HEK293 (cell line): ENCODE measurements around the gene RETREG3.

Experiments
- ATF2 ChIP-seq: fragments of 450-650 bp; formaldehyde crosslinking; IDR thresholded peaks from 2 replicates; pipeline ENCODE4 v1.5.1; 2016; ENCODE audit warnings: missing biosample characterization, missing genetic modification characterization, low read depth
- CTCF ChIP-seq: fragments of 450-650 bp; formaldehyde crosslinking; IDR thresholded peaks from 2 replicates; pipeline ENCODE4 v1.5.1; 2016; ENCODE audit warnings: missing biosample characterization, missing genetic modification characterization
- GLIS1 ChIP-seq: fragments of 450-650 bp; formaldehyde crosslinking; IDR thresholded peaks from 2 replicates; pipeline ENCODE4 v1.5.1; 2016; ENCODE audit warnings: missing biosample characterization, missing genetic modification characterization
- KLF7 ChIP-seq: fragments of 450-650 bp; formaldehyde crosslinking; IDR thresholded peaks from 2 replicates; pipeline ENCODE4 v1.5.1; 2016; ENCODE audit warnings: missing biosample characterization, missing genetic modification characterization, borderline replicate concordance
- MYNN ChIP-seq: fragments of 450-650 bp; formaldehyde crosslinking; IDR thresholded peaks from 2 replicates; pipeline ENCODE4 v1.5.1; 2016; ENCODE audit warnings: missing biosample characterization, missing genetic modification characterization, borderline replicate concordance
- PRDM6 ChIP-seq: fragments of 450-650 bp; formaldehyde crosslinking; IDR thresholded peaks from 2 replicates; pipeline ENCODE4 v1.5.1; 2017; ENCODE audit warnings: missing biosample characterization, missing genetic modification characterization
- SCRT2 ChIP-seq: fragments of 450-650 bp; formaldehyde crosslinking; IDR thresholded peaks from 2 replicates; pipeline ENCODE4 v1.5.1; 2016; ENCODE audit warnings: missing biosample characterization, missing genetic modification characterization
- TCF7L2 ChIP-seq: IDR thresholded peaks from 2 replicates; pipeline ENCODE4 v1.6.1; 2011; ENCODE audit warnings: low read depth, mild to moderate bottlenecking, inconsistent platforms, low read length, moderate library complexity, borderline replicate concordance
- ZBTB10 ChIP-seq: fragments of 450-650 bp; formaldehyde crosslinking; IDR thresholded peaks from 2 replicates; pipeline ENCODE4 v1.5.1; 2016; ENCODE audit warnings: missing biosample characterization, missing genetic modification characterization
- ZBTB21 ChIP-seq: fragments of 450-650 bp; formaldehyde crosslinking; IDR thresholded peaks from 2 replicates; pipeline ENCODE4 v1.5.1; 2017; ENCODE audit warnings: missing biosample characterization, missing genetic modification characterization
- ZEB2 ChIP-seq: fragments of 450-650 bp; formaldehyde crosslinking; IDR thresholded peaks from 2 replicates; pipeline ENCODE4 v1.5.1; 2016; ENCODE audit warnings: missing biosample characterization, missing genetic modification characterization
- ZIC2 ChIP-seq: fragments of 450-650 bp; formaldehyde crosslinking; IDR thresholded peaks from 2 replicates; pipeline ENCODE4 v1.5.1; 2016; ENCODE audit warnings: missing biosample characterization, missing genetic modification characterization
- ZNF138 ChIP-seq: fragments of 450-650 bp; formaldehyde crosslinking; IDR thresholded peaks from 2 replicates; pipeline ENCODE4 v1.5.1; 2016; ENCODE audit warnings: missing biosample characterization, missing genetic modification characterization, borderline replicate concordance
- ZNF146 ChIP-seq: fragments of 450-650 bp; formaldehyde crosslinking; IDR thresholded peaks from 2 replicates; pipeline ENCODE4 v1.5.1; 2016; ENCODE audit warnings: missing biosample characterization, missing genetic modification characterization
- ZNF148 ChIP-seq: fragments of 450-650 bp; formaldehyde crosslinking; IDR thresholded peaks from 2 replicates; pipeline ENCODE4 v1.5.0; 2017; ENCODE audit warnings: missing biosample characterization, missing genetic modification characterization, borderline replicate concordance
- ZNF16 ChIP-seq: fragments of 450-650 bp; formaldehyde crosslinking; IDR thresholded peaks from 2 replicates; pipeline ENCODE4 v1.5.1; 2016; ENCODE audit warnings: low read depth, missing biosample characterization, missing genetic modification characterization
- ZNF18 ChIP-seq: fragments of 450-650 bp; formaldehyde crosslinking; IDR thresholded peaks from 2 replicates; pipeline ENCODE4 v1.5.1; 2016; ENCODE audit warnings: missing biosample characterization, missing genetic modification characterization
- ZNF202 ChIP-seq: fragments of 450-650 bp; formaldehyde crosslinking; IDR thresholded peaks from 2 replicates; pipeline ENCODE4 v1.5.1; 2016; ENCODE audit warnings: missing biosample characterization, missing genetic modification characterization, borderline replicate concordance
- ZNF266 ChIP-seq: fragments of 450-650 bp; formaldehyde crosslinking; IDR thresholded peaks from 2 replicates; pipeline ENCODE4 v1.5.1; 2016; ENCODE audit warnings: missing biosample characterization, missing genetic modification characterization, low read depth
- ZNF335 ChIP-seq: fragments of 450-650 bp; formaldehyde crosslinking; conservative IDR thresholded peaks from 2 replicates; pipeline ENCODE4 v1.5.1; 2016; ENCODE audit warnings: missing biosample characterization, missing genetic modification characterization
- ZNF341 ChIP-seq: fragments of 450-650 bp; formaldehyde crosslinking; IDR thresholded peaks from 2 replicates; pipeline ENCODE4; 2016; ENCODE audit warnings: low read depth, missing biosample characterization, missing genetic modification characterization
- ZNF404 ChIP-seq: fragments of 450-650 bp; formaldehyde crosslinking; IDR thresholded peaks from 2 replicates; pipeline ENCODE4 v1.5.1; 2017; ENCODE audit warnings: missing biosample characterization, missing genetic modification characterization
- ZNF639 ChIP-seq: fragments of 450-650 bp; formaldehyde crosslinking; IDR thresholded peaks from 2 replicates; pipeline ENCODE4 v1.5.1; 2016; ENCODE audit warnings: missing biosample characterization, missing genetic modification characterization
- ZNF660 ChIP-seq: fragments of 450-650 bp; IDR thresholded peaks from 2 replicates; pipeline ENCODE4 v1.5.1; 2018; ENCODE audit warnings: missing biosample characterization, mild to moderate bottlenecking, missing genetic modification characterization
- ZNF843 ChIP-seq: fragments of 450-650 bp; formaldehyde crosslinking; IDR thresholded peaks from 2 replicates; pipeline ENCODE4 v1.5.1; 2016; ENCODE audit warnings: missing biosample characterization, missing genetic modification characterization

The RETREG3 gene

GRCh38 chr17:42554250-42555121 lies 54.7 kb downstream of the RETREG3 start (continued):
- peak; percentile 73 for TF ChIP-seq CTCF (tag by site-specific recombination)
- TF ChIP-seq ATF2 (tag by site-specific recombination), result peak; percentile 93
- no peak for TF ChIP-seq ZNF148 (tag by site-specific recombination)
- TF ChIP-seq ZNF639, result no peak
- no peak for TF ChIP-seq ZNF138 (tag by site-specific recombination)
- peak; percentile 91 for TF ChIP-seq ZEB2 (tag by site-specific recombination)
- TF ChIP-seq ZNF404 (tag by site-specific recombination), result no peak
- TF ChIP-seq ZBTB21 (tag by site-specific recombination), result peak; percentile 94
- TF ChIP-seq ZBTB10 (tag by site-specific recombination), result 0 out of 2 replicates have a peak, but pooled peaks have one; percentile 23
- no peak for TF ChIP-seq ZNF18 (tag by site-specific recombination)
- TF ChIP-seq ZNF146 (tag by site-specific recombination), result peak; percentile 5
- TF ChIP-seq MYNN (tag by site-specific recombination), result no peak
- no peak for TF ChIP-seq TCF7L2
- TF ChIP-seq GLIS1 (tag by site-specific recombination), result peak; percentile 92
- TF ChIP-seq ZNF266, result no peak
- peak; percentile 96 for TF ChIP-seq ZIC2
- no peak for TF ChIP-seq ZNF202
- TF ChIP-seq ZNF16 (tag by site-specific recombination), result no peak
- no peak; the same call in 1 of the 2 replicates for TF ChIP-seq PRDM6
- no peak for TF ChIP-seq SCRT2 (tag by site-specific recombination)
- TF ChIP-seq KLF7 (tag by site-specific recombination), result 0 out of 2 replicates have a peak, but pooled peaks have one; percentile 37
- peak; percentile 53; the same call in 1 of the 2 replicates for TF ChIP-seq ZNF843 (tag by site-specific recombination)
- TF ChIP-seq ZNF341 (tag by site-specific recombination), result peak; percentile 81
- TF ChIP-seq ZNF335 (tag by site-specific recombination), result peak; percentile 96
- TF ChIP-seq ZNF660 (tag by site-specific recombination), result no peak; the same call in 1 of the 2 replicates
